ENCODE data around the gene ZNF341.

DNA sequence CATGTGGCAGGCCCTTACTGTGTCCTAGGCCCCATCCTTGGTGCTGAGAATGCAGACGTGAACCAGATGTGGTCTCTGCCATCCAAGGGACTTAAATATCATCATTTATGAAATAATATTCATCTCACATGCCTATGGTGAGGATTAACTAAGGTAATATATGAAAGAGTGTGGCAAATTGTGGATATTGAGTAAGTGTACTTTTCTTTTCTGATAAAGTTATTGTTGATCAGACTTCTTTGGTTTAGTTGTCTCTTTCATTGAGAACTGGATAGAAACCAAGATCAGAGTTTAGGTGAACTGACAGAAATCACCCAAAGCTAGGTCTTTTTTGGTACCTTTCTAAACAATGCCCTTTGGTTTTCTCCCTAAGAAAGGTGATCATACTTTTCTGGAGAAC, 84.4 kb downstream of the ZNF341 start:
- TF ChIP-seq EZH2phosphoT487 (IDR thresholded peaks at IDR 0.05; ENCODE audit: insufficient read depth, low read depth) (no peak), EZH2 (IDR thresholded peaks at IDR 0.05; ENCODE audit: insufficient read depth, poor library complexity, severe bottlenecking) (no peak)
